GM19438 (cell line): ENCODE measurements around the gene CHST5.

Experiments used
- ATAC-seq: cut with Tn5 transposase; IDR thresholded peaks from one replicate; pipeline ENCODE4 v1.9.1; 2021; ENCODE audit warnings: low read depth; ENCODE audit not compliant: unreplicated experiment

CHST5 gene

GRCh38 chr16:75535901-75536300 is at the start of gene CHST5:
TSS of gene CHST5 (minus strand) at chr16:75536108. CDS start at chr16:75530384, 5,724 bp downstream.
- no peak for ATAC-seq

GRCh38 chr16:75584108-75584507 is 48.2 kb upstream of the CHST5 start:
- no peak for ATAC-seq

- ATAC-seq = no peak
Observed at GRCh38 chr16:75579281-75579834, 43.5 kb upstream of the CHST5 start.

GRCh38 chr16:75578725-75579124 is 42.8 kb upstream of the CHST5 start:
- ATAC-seq = no peak

- ATAC-seq = no peak
Observed at GRCh38 chr16:75578212-75578611, 42.3 kb upstream of the CHST5 start.

- ATAC-seq = no peak
Observed at GRCh38 chr16:75576384-75576811, 40.5 kb upstream of the CHST5 start.

GRCh38 chr16:75575958-75576357 is 40.0 kb upstream of the CHST5 start:
- no peak for ATAC-seq

- no peak for ATAC-seq
Observed at GRCh38 chr16:75573955-75574354, 38.0 kb upstream of the CHST5 start.

- ATAC-seq = no peak
Observed at GRCh38 chr16:75572864-75573542, 37.1 kb upstream of the CHST5 start.

- ATAC-seq = no peak
Observed at GRCh38 chr16:75570396-75571065, 34.6 kb upstream of the CHST5 start.

- no peak for ATAC-seq
Observed at GRCh38 chr16:75567911-75568310, 32.0 kb upstream of the CHST5 start.

GRCh38 chr16:75566758-75567255 is 30.9 kb upstream of the CHST5 start:
- ATAC-seq = no peak

- peak; percentile 75 for ATAC-seq
Observed at GRCh38 chr16:75566040-75566757, 30.3 kb upstream of the CHST5 start, which contains the start of gene GABARAPL2. TSS of gene GABARAPL2 (plus strand) at chr16:75566379. CDS start at chr16:75566487, 108 bp downstream.

GRCh38 chr16:75565640-75566039 is 29.7 kb upstream of the CHST5 start:
- peak; percentile 14 for ATAC-seq

GRCh38 chr16:75559564-75560372 is 23.9 kb upstream of the CHST5 start:
- no peak for ATAC-seq

GRCh38 chr16:75558846-75559401 is 23.0 kb upstream of the CHST5 start:
- ATAC-seq = no peak

- ATAC-seq = no peak
Observed at GRCh38 chr16:75556431-75556950, 20.6 kb upstream of the CHST5 start.

GRCh38 chr16:75555707-75556430 is 20.0 kb upstream of the CHST5 start, which contains the start of gene TMEM231:
TSS of gene TMEM231 (minus strand) at chr16:75556252. CDS start at chr16:75556209, 43 bp downstream.
- ATAC-seq = peak; percentile 94

GRCh38 chr16:75555213-75555706 is 19.4 kb upstream of the CHST5 start:
- ATAC-seq = peak; percentile 34
